HepG2 (cell line): ENCODE measurements around the gene RAB3A. TPM values are rescaled to one million over a fixed set of nuclear protein-coding genes. Genes with fewer than 3 reads are reported as not detected.

Experiments
- ATAC-seq: fragments of 200-7000 bp; cut with Tn5 transposase; 3 replicates; pipeline ENCODE4 v1.9.1; 2020; ENCODE audit warnings: mild to moderate bottlenecking, moderate library complexity
- BruUV-seq: library from RNA; stranded (reverse); fragments of 400-500 nt; replicated peaks from 2 replicates; lab custom pipeline; 2021; lab: Mats Ljungman, UMichigan
- CTCF ChIA-PET: fragments of 300-600 bp; formaldehyde crosslinking; extraction: SDS; loops from one replicate; lab custom pipeline; 2021; ENCODE audit warnings: low total read pairs, inconsistent platforms, low intra/inter-chr PET ratio; lab: Yijun Ruan, JAX
- POLR2A ChIA-PET: fragments of 350-600 bp; sonication (Branson Sonifier 250); formaldehyde crosslinking; loops from one replicate; lab custom pipeline; 2020; ENCODE audit warnings: antibody characterized with exemption, inconsistent platforms; lab: Yijun Ruan, JAX
- DNase-seq: peaks from one replicate; pipeline ENCODE4 v3.0.0-alpha.2; 2015; ENCODE audit warnings: low spot score
- FAIRE-seq: peaks from 3 replicates; lab custom pipeline; 2011; peaks lifted over from hg19 to GRCh38; lab: Jason Lieb, UNC
- H2AFZ ChIP-seq: one replicate; pipeline ENCODE4 v1.6.1; 2011; ENCODE audit warnings: low read length, inconsistent platforms
- H3K27ac ChIP-seq: fragments of 300-600 bp; 3 replicates; pipeline ENCODE4 v1.8.0; 2011; ENCODE audit warnings: mixed run types, mild to moderate bottlenecking, mixed read lengths, low read length, inconsistent platforms; ENCODE audit not compliant: insufficient read depth; ENCODE audit errors: extremely low read length
- H3K27me3 ChIP-seq, 2 experiments: fragments of 200-600 bp in 1 of 2; 2 replicates in 1 of 2; 3 replicates in 1 of 2; pipeline versions ENCODE4 v1.6.0 to v1.8.0; 2011; ENCODE audit warnings: low read length in 2 of 2, mild to moderate bottlenecking in 2 of 2, moderate library complexity in 2 of 2, inconsistent platforms in 1 of 2; ENCODE audit not compliant: insufficient read depth in 2 of 2, control insufficient read depth in 1 of 2
- H3K36me3 ChIP-seq, 2 experiments: fragments of 200-600 bp in 1 of 2; replicated peaks in 1 of 2; 2 replicates in 1 of 2; 3 replicates in 1 of 2; pipeline versions ENCODE4 v1.5.1 to v1.8.0; 2011; ENCODE audit warnings: low read length in 2 of 2, inconsistent platforms in 1 of 2; ENCODE audit not compliant: insufficient read depth in 2 of 2, control insufficient read depth in 1 of 2
- H3K4me1 ChIP-seq: 2 replicates; pipeline ENCODE4 v1.5.1; 2012; ENCODE audit warnings: low read length, inconsistent platforms; ENCODE audit not compliant: insufficient read depth
- H3K4me2 ChIP-seq: 2 replicates; pipeline ENCODE4 v1.6.0; 2011; ENCODE audit warnings: low read depth, low read length, inconsistent platforms
- H3K4me3 ChIP-seq, 3 experiments: fragments of 200-600 bp in 1 of 3; sonication (generic), shearing (Covaris generic) in 1 of 3; replicated peaks in 1 of 3; 2 replicates each; pipeline ENCODE4 v1.5.1; 2011 to 2016; ENCODE audit warnings: low read length in 3 of 3, inconsistent platforms in 2 of 3, low read depth in 2 of 3, mild to moderate bottlenecking in 2 of 3, control low read depth in 1 of 3, mixed read lengths in 1 of 3; ENCODE audit not compliant: insufficient read depth in 1 of 3
- H3K79me2 ChIP-seq: one replicate; pipeline ENCODE4 v1.6.1; 2011; ENCODE audit warnings: low read length, inconsistent platforms; ENCODE audit not compliant: insufficient read depth
- H3K9ac ChIP-seq: 2 replicates; pipeline ENCODE4 v1.6.0; 2011; ENCODE audit warnings: mild to moderate bottlenecking, low read depth, low read length, inconsistent platforms; ENCODE audit not compliant: insufficient read depth
- H3K9me3 ChIP-seq: 2 replicates; pipeline ENCODE4 v1.5.1; 2012; ENCODE audit warnings: mild to moderate bottlenecking, low read length
- H4K20me1 ChIP-seq: 2 replicates; pipeline ENCODE4 v1.6.0; 2011; ENCODE audit warnings: inconsistent platforms, mild to moderate bottlenecking, low read length, moderate library complexity; ENCODE audit not compliant: insufficient read depth
- CREB1 ChIP-seq, 2 experiments: fragments of 450-650 bp in 1 of 2; IDR thresholded peaks; 2 replicates each; pipeline ENCODE4 v1.6.1; 2016 to 2017; ENCODE audit warnings: control low read depth in 1 of 2, mild to moderate bottlenecking in 1 of 2, missing compliant biosample characterization in 1 of 2, missing genetic modification characterization in 1 of 2
- FLYWCH1 ChIP-seq: sonication (generic); formaldehyde crosslinking; IDR thresholded peaks from 2 replicates; pipeline ENCODE4 v1.8.1; 2023; ENCODE audit warnings: mild to moderate bottlenecking, missing genetic modification reagents
- GMEB1 ChIP-seq: sonication (generic); formaldehyde crosslinking; IDR thresholded peaks from 2 replicates; pipeline ENCODE4 v1.5.1; 2020; ENCODE audit warnings: missing genetic modification reagents, mild to moderate bottlenecking, borderline replicate concordance
- HES4 ChIP-seq: sonication (generic); formaldehyde crosslinking; IDR thresholded peaks from 2 replicates; pipeline ENCODE4 v1.9.0; 2021; ENCODE audit warnings: mild to moderate bottlenecking, missing genetic modification reagents, borderline replicate concordance
- POLR2G ChIP-seq: fragments of 200-400 bp; formaldehyde crosslinking; IDR thresholded peaks from 2 replicates; pipeline ENCODE4 v1.6.1; 2018; ENCODE audit warnings: mild to moderate bottlenecking, low read depth, low read length, moderate library complexity
- SP4 ChIP-seq: sonication (generic); formaldehyde crosslinking; IDR thresholded peaks from 2 replicates; pipeline ENCODE4 v1.8.1; 2023; ENCODE audit warnings: mild to moderate bottlenecking, missing genetic modification reagents
- SPEN ChIP-seq: sonication (generic); formaldehyde crosslinking; IDR thresholded peaks from 2 replicates; pipeline ENCODE4 v1.5.1; 2020; ENCODE audit warnings: low read depth, mild to moderate bottlenecking, missing genetic modification reagents
- ZHX2 ChIP-seq, 2 experiments: sonication (generic) in 1 of 2; formaldehyde crosslinking in 1 of 2; IDR thresholded peaks; 2 replicates each; pipeline versions ENCODE4 v1.6.1 to v1.9.0; 2014 to 2022; ENCODE audit warnings: antibody characterized with exemption in 1 of 2, borderline replicate concordance in 1 of 2, inconsistent platforms in 1 of 2, low read depth in 1 of 2, missing genetic modification reagents in 1 of 2
- ZKSCAN1 ChIP-seq: fragments of 150-350 bp; IDR thresholded peaks from 2 replicates; pipeline ENCODE4 v1.6.1; 2014; ENCODE audit warnings: low read length
- ZNF768 ChIP-seq: sonication (generic); formaldehyde crosslinking; IDR thresholded peaks from 2 replicates; pipeline ENCODE4 v1.4.0; 2020; ENCODE audit warnings: missing genetic modification reagents
- WGBS: methylation state at CpG from one replicate; pipeline ENCODE4 v1.1.6; 2017; ENCODE audit warnings: low lambda C conversion rate; 5-methylcytosine and 5-hydroxymethylcytosine counted together
- in situ Hi-C: cut with HindIII; loops from 2 replicates; pipeline ENCODE4 v1.10.0; 2017; ENCODE audit warnings: low pct_unique_long_range_greater_than_20kb; ENCODE audit not compliant: extremely low pct_ligation_motif_present
- intact Hi-C: fragments of 100-400 bp; cut with micrococcal nuclease; formaldehyde crosslinking; loops from one replicate; pipeline ENCODE4 v1.10.0; 2022; ENCODE audit not compliant: unreplicated experiment
- polyA plus RNA-seq, 8 experiments: library from polyadenylated mRNA; depleted of rRNA in 3 of 8; stranded (reverse) in 7 of 8; unstranded in 1 of 8; fragments of >200 nt; fragmentation: Illumina TruSeq in 4 of 8; extraction: Trizol in 4 of 8; gene quantifications; 2 replicates each; pipeline versions ENCODE4 v1.2.1 to v1.2.3, GENCODE V29; 2011 to 2016; ENCODE audit warnings: low read depth in 4 of 8, missing spikeins in 1 of 8, mixed read lengths in 1 of 8; ENCODE audit not compliant: insufficient read depth in 1 of 8
- total RNA-seq, 5 experiments: library from RNA; depleted of rRNA; stranded (reverse); fragments of >200 nt; fragmentation: Illumina TruSeq; extraction: Trizol; gene quantifications; 2 replicates each; pipeline ENCODE4 v1.2.3, GENCODE V29; 2016; ENCODE audit warnings: low read depth in 1 of 5

Gene RAB3A
- total and polyA plus RNA-seq, 2 of the 13 experiments (the other 11 are each of a cell fraction or from before 2014, with no cell fraction given) = 0.58 to 0.98 TPM

- WGBS = 91% methylated on average over 13 of the region's 18 CpGs
- Histone ChIP-seq H3K36me3 (peaks cover 8 to 17% of the 10 kb centered on the region in 2 experiments; a peak in 4 of 5 replicates), H3K4me2 (peak overlapping the region; percentile 91), H3K27me3 (no peaks in the 10 kb centered on the region; a peak in 1 of 5 replicates), H3K9me3 (no peaks in the 10 kb centered on the region), H3K9ac (peak overlapping the region; percentile 87; the same call in 1 of the 2 replicates), H3K4me1 (peaks cover 38% of the 10 kb centered on the region), H2AFZ (no peak overlapping the region), H3K4me3 (no peak overlapping the region; a peak in 1 of 6 replicates), H3K27ac (peak overlapping the region; percentile 94), H3K79me2 (peaks cover 13% of the 10 kb centered on the region), H4K20me1 (0 out of 2 replicates have a peak, but pooled peaks cover 3% of the 10 kb centered on the region)
- ATAC-seq (no peak), FAIRE-seq (no peak), DNase-seq (no peak)
- BruUV-seq = no TSS peak
- intact Hi-C loops (no loop called here), in situ Hi-C loops (loop anchor here (5.0 kb wide), 1 partner anchor 39 kb away; no protein-coding TSS in a partner anchor)
- CTCF ChIA-PET = no interaction called here
- POLR2A ChIA-PET = interaction anchor here (1.3 to 3.1 kb wide), 8 partner anchors 9 to 74 kb away, joined by 4 to 18 read pairs (median 7); no protein-coding TSS in a partner anchor
- no peak for TF ChIP-seq GMEB1 (CRISPR knock-in tag)
- 0 out of 2 replicates have a peak, but pooled peaks have one; percentile 2 for TF ChIP-seq POLR2G
- no peak for TF ChIP-seq ZHX2 (IDR thresholded peaks at IDR 0.05; ENCODE audit: low read depth)
- TF ChIP-seq ZHX2 (CRISPR knock-in tag; IDR thresholded peaks at IDR 0.05; ENCODE audit: borderline replicate concordance) = no peak
- TF ChIP-seq SP4 (CRISPR knock-in tag) = peak; percentile 61; the same call in 1 of the 2 replicates
- 0 out of 2 replicates have a peak, but pooled peaks have one; percentile 26 for TF ChIP-seq FLYWCH1 (CRISPR knock-in tag)
- no peak for TF ChIP-seq CREB1 (IDR thresholded peaks at IDR 0.05)
- TF ChIP-seq CREB1 (CRISPR knock-in tag; IDR thresholded peaks at IDR 0.05) = 0 out of 2 replicates have a peak, but pooled peaks have one; percentile 7
- peak; percentile 25; the same call in 1 of the 2 replicates for TF ChIP-seq ZKSCAN1
- no peak for TF ChIP-seq SPEN (CRISPR knock-in tag)
- TF ChIP-seq HES4 (CRISPR knock-in tag) = 0 out of 2 replicates have a peak, but pooled peaks have one; percentile 28
- peak; percentile 81; the same call in 1 of the 2 replicates for TF ChIP-seq ZNF768 (CRISPR knock-in tag)
These were observed 52.8 kb downstream of the RAB3A start for GRCh38 chr19:18150776-18151624.
